Hepatocyte (in vitro differentiated cells): Measurements from ENCODE around the gene DDC.

Source experiments
- EZH2 ChIP-seq: fragments of 200-600 bp; sonication (generic); IDR thresholded peaks from 2 replicates; pipeline ENCODE4 v1.6.1; 2016; ENCODE audit warnings: antibody characterized with exemption, mild to moderate bottlenecking, borderline replicate concordance
- EZH2phosphoT487 ChIP-seq: fragments of 200-600 bp; sonication (generic); IDR thresholded peaks from one replicate; pipeline ENCODE4 v1.6.1; 2018; ENCODE audit warnings: antibody characterized with exemption, mild to moderate bottlenecking, low read depth, moderate library complexity; ENCODE audit not compliant: unreplicated experiment, severe bottlenecking
- TF ChIP-seq, protein P1 (sequence below): fragments of 200-600 bp; sonication (generic); IDR thresholded peaks from 2 replicates; pipeline ENCODE4 v1.5.1; 2016; ENCODE audit warnings: antibody characterized with exemption, mild to moderate bottlenecking; ENCODE audit not compliant: poor library complexity

DNA sequence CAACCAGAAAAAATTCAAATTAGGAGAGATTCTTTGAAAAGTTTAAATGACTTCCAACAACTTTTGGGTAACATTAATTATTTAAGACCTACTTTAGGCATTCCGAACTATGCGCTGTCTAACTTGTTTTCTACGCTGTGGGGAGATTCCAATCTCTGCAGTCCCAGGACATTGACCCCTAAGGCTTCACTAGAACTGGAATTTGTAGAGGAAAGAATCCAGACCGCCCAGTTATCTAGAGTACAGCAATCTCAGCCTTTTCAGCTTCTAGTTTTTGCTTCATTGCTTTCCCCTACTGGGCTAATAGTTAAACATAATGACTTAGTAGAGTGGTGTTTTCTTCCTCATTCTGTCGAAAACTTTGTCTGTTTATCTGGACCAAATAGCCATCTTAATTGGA lies 14.9 kb upstream of the DDC start:
- TF ChIP-seq, protein P1, sequence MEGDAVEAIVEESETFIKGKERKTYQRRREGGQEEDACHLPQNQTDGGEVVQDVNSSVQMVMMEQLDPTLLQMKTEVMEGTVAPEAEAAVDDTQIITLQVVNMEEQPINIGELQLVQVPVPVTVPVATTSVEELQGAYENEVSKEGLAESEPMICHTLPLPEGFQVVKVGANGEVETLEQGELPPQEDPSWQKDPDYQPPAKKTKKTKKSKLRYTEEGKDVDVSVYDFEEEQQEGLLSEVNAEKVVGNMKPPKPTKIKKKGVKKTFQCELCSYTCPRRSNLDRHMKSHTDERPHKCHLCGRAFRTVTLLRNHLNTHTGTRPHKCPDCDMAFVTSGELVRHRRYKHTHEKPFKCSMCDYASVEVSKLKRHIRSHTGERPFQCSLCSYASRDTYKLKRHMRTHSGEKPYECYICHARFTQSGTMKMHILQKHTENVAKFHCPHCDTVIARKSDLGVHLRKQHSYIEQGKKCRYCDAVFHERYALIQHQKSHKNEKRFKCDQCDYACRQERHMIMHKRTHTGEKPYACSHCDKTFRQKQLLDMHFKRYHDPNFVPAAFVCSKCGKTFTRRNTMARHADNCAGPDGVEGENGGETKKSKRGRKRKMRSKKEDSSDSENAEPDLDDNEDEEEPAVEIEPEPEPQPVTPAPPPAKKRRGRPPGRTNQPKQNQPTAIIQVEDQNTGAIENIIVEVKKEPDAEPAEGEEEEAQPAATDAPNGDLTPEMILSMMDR: no peak
- TF ChIP-seq EZH2 (no peak), EZH2phosphoT487 (no peak)
